Left forelimb (tissue), 1 donor: ENCODE data around the gene LIPN.
"Not testable (repeated sequence)": the region's sequence is repeated elsewhere in the genome, so short reads cannot be mapped to it uniquely, and the experiment has no call there.

Experiments
- DNase-seq: peaks from one replicate; pipeline ENCODE4 v3.0.0-alpha.2; 2018; ENCODE audit warnings: low spot score

LIPN gene, protein sequence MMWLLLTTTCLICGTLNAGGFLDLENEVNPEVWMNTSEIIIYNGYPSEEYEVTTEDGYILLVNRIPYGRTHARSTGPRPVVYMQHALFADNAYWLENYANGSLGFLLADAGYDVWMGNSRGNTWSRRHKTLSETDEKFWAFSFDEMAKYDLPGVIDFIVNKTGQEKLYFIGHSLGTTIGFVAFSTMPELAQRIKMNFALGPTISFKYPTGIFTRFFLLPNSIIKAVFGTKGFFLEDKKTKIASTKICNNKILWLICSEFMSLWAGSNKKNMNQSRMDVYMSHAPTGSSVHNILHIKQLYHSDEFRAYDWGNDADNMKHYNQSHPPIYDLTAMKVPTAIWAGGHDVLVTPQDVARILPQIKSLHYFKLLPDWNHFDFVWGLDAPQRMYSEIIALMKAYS

DNA sequence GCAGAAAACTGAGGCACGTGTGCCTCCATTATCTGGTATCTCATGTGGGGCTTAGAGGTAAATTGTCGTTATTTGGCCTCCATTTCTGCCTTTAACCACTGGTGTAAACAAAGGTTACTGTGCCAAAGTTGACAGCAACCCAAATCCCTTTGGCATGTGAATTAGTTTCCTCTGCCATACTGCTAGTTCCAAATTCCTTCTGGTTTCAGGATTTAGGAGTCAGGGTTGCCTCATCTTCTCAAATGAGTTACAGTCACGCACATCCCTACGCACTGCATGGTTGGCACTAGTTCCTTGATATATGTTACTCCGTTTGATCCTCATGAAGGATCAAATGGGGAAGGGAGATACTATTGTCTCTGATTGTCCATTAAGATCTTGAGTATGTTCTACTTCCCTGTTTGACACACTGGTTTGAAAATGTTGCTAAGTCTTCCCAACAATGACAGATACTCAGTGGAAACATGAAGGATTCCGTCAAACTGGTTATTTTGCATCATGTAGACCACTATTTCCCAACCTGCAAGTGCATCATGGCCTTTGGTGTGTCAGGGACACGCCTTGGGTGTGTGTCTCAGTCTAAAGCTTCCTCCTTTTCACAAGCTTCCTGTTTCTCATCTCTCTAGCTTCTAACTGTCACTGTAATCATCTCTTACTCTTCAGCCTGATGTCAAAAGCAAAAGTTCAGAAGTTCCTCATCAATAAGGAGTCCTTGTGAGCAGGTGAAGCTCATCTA, at the start of gene LIPN:
TSS of gene LIPN (plus strand) at position 655 of the 736 bp plus-strand sequence. CDS start 1,386 bp downstream, outside the sequence.
- no peak for DNase-seq

DNA sequence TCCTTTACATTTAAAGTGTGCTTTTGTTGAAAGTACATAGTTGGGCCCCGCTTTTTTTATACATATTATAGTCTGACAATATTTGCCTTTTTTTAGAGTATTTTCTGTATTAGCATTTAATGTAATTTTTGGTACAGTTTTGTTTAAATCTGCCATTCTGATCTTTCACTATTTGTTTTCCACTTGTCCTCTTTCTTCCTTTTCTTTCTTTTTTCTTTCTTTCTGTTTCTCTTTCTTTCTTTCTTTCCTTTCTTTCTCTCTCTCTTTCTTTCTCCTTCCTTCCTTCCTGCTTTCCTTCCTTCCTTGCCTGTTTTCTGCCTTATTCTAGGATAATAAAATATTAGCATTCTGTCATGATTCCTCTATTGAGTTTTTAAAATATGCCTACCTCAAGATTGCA, 44.3 kb upstream of the LIPN start:
- DNase-seq, result no peak

DNA sequence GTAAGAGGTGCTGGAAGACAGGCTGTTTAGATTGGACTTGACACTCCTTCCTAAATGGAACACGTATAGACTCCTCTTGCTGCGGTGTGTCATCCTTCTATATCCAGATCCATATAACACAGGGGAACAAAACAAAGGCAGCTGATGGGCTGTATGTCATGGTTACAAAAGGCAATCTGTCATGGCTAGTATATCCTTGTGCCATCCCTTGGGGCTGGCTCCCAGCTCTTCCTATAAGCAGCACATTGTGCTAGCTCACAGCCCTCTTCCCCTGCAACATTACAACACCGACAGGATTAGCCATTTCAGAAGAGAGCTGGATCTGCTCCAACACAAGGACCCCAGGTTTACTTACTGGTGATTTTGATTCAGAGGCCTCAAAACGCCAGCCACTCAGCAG, 38.4 kb upstream of the LIPN start:
- no peak for DNase-seq

DNA sequence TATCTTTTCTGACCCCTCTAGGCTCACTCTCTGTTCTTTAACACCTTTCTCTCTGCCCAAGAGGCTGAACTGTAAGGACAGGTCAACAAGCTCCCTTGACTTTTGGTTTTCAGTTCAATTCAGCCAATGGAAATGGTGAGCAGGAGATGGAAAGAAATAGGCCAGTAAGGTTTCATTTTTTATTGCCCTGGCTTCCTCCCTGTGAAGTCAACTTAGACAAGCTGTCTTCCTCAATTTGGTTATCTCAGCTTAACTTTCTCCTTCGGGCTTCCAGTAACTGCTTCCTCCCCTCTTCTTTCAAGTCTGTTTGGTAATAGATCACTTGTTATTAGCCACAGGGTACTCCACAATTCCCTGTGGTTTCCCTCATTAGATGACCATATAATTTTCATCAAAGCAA, 34.0 kb upstream of the LIPN start:
- no peak for DNase-seq

DNA sequence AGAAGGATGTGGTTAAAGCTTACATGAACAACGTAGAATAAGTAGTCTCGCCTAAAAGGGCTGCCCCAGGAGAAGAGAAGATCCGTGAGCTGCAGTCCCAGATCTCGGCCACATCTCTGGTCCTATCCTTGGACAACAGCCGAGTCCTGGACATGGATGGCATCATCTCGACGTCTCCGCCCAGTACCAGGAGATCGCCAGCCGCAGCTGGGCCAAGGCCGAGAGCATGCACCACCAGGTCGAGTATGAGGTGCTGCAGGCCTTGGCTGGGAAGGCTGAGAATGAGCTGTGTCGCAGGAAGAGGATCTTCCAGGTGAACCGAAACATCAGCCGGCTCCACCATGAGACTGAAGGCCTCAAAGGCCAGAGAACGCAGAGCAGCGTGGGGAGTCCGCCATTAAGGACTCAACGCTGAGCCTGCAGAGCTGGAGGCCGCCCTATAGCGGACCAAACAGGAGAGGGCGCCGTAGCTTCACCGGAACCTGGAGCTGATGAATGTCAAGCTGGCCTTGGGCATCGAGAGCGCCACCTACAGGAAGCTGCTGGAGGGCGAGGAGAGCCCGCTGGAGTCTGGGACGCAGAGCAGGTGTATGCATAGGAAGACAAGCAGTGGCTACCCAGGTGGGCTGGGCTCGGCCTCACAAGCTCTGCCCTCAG, 31.6 kb upstream of the LIPN start:
- no peak for DNase-seq

DNA sequence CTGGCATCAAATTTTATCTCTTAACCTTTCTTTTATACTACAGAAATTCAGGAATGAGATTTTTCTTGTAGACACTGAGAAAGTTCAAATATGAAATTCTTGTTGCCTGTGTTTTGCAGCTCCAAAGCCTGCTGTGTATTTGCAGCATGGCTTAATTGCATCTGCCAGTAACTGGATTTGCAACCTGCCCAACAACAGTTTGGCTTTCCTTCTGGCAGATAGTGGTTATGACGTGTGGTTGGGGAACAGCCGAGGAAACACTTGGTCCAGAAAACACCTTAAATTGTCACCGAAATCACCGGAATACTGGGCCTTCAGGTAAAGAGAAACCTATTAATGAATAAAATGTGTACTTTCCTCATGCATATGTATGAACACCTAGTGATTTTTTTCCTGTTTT, 29.0 kb upstream of the LIPN start:
- no peak for DNase-seq

DNA sequence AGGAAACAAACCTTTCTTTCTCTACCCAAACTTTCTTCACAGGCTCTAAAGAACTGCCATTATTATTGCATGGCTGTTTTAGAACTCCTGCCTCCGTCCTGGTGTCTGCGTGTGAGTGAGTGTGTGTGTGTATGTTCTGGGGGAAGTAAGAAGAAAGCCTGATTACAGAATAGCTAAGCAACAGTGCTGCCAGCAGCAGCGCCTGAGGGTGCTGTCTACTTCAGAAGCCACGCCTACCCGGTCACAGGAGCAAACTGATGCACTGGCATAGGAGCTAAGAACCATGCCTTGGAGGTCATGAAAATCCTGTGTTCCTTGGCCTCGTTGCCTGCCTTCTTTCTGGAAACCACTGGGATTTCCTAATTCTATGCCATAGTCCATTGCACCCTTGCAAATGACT, 28.5 kb upstream of the LIPN start:
- no peak for DNase-seq

DNA sequence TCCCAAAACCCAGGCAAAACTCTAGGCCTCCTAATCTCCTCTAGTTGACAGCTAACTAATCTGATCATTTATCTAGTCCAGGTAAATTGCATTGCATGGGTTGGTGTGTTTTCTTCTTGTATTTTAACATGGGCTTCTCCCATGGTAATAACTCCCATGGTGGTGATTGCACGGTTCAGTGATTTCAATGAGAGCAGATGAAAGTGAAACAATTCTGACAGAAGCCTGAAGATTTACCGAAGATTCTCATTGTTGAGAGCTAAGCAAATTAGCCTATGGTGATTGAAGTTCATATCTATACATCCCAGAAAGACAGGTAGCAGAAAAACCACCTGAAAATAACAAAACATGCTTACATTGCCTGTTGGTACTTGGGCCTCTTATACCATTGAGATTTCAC, 26.6 kb upstream of the LIPN start:
- DNase-seq, result no peak

DNA sequence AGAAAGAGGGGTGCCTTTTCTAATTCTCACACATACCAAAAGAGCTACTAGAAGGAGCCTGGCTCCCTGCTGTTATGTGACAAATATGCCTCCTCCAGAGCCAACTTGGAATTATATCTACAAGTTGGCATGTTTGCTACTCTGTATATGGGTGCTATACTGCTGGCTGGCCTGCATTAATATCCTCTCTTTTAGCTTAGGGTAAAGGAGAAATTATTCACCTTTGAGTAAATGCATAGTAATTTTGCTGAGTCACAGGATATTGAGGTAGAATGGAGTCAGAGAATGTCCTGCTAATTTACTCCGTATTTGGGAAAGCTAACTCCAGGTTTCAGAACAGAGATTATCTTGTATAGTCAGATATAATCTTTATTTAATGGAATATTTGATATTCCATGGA, 24.2 kb upstream of the LIPN start:
- DNase-seq, result no peak

DNA sequence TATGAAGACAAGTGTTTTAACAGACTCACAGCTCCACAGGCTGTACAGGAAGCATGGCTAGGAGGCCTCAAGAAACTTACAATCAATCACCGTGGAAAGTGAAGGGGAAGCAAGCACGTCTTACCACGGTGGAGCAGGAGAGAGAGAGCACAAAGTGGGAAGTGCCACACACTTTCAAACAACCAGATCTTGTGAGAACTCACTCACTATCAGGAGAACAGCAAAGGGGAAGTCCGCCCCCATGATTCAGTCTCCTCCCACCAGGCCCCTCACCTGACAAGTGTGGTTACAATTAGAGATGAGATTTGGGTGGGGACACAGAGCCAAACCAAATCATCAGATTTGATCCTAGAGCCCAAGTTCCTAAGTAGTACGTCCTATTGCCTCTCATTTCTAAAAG, 17.9 kb upstream of the LIPN start:
- not testable (repeated sequence) for DNase-seq

DNA sequence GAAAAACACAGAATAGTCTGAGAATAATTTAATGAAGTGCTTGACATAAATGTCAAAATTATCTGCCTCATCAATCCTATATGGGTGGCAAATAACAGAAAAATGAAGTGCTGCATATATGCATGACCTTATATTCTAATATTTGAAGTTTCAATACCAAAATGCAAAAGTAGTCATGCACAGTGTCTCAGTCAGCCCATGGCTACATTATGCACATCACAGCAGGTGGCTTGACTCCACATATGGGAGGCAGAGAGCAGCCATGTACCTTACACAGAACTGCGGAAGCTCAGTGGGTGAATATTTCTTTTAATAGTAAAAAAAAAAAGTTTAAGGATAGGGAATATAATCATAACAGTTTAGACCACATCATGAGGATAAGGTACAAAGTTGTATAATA, 17.4 kb upstream of the LIPN start:
- DNase-seq, result no peak

DNA sequence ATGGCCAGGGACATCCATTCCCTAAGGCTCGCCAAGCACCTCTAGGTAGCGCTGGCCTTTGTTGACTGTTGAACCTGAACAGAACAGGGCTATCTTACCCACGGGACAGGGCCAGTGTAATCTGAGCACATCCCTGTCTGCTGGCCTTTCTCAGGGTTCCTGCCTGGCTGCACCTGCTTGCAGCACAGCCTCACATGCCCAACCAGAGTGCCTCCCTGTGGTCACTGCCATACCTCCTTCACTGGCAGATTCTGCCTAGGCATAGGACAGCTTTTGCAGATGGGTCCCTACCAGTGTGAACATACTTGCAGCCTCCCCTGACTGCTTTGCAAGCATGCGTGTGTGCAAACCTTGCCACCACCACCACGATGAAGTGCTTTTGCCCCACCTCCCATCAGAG, 15.8 kb upstream of the LIPN start:
- DNase-seq, result no peak

DNA sequence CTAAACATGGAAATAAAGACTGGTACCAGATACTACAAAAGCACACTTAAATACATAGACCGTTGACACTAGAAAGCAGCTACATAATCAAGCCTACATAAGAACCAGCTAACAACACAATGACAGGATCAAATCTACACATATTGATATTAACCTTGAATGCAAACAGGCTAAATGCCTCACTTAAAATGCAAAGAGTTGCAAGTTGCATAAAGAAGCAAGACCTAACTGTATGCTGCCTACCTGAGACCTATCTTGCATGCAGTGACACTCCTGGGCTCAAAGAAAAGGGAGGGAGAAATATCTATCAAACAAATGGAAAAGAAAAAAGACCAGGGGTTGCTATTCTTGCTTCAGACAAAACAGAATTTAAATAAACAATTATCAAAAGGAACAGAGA, 14.2 kb upstream of the LIPN start:
- DNase-seq, result no peak

DNA sequence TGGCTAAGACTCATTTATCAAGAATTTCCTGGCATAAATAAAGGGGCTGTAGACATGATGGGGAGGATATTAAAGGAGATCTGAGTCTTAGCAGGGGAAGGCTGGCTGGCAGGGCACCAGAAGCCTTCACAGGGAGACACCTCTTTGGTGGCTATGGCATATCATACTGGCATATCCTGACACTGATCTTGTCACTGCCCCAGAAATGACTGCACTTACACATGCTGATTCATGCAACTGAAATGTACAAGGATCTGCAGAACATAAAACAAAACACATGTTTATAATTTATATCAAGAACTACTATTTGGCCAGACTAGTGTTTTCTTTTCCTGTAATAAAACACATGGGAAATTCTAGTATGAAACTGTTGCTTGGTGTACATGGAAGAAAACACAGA, 5.5 kb upstream of the LIPN start:
- no peak for DNase-seq

DNA sequence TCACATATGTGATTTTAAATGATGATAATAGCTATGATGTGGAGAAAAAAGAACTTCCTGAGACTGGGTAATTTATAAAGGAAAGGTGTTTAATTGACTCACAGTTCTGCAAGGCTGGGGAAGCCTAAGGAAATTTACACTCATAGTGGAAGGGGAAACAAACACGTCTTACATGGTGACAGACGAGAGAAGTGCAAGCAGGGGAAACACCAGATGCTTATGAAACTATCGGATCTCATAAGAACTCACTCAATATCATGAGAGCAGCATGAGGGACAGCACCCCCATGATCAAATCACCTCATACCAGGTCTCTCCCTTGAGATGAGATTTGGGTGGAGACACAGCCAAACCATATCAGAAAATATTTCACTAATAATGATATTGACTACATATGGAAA, 4.1 kb upstream of the LIPN start:
- DNase-seq, result no peak

DNA sequence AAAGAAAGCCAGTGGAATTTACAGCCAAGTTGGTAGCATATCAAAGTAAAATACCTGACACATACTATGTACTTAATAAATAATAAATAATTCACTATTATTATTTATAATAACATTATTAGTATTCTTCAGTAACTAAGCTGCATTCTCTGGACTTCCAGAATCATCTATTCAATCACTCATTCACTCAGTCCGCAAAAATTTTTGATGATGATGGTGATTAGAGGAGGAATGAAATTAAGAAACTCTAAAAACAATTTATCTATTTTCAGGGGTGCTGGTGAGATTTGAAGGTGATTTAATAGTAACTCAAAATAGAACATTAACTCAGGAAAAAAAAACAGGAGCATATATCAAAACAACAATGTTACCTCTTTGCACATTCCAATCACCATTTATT, 3.2 kb upstream of the LIPN start:
- DNase-seq, result no peak

DNA sequence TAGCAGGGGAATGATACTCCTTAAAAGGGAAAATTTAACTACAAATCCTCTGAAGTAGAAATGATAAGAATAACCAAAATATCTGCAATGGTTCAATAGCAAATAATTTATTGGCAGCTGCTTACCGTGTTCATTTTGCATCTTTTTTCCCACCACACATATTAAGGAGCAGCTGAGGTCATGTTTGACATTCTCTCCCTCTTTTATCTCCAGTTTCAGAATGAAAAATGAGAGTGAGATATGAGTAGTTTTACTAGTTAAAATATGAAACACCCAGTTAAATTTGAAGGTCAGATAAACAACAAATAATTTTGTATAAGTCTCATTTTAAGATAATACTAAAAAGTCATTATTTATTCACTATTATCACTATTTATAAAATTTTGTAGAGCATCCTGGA, 3.1 kb downstream of the LIPN start:
- no peak for DNase-seq

DNA sequence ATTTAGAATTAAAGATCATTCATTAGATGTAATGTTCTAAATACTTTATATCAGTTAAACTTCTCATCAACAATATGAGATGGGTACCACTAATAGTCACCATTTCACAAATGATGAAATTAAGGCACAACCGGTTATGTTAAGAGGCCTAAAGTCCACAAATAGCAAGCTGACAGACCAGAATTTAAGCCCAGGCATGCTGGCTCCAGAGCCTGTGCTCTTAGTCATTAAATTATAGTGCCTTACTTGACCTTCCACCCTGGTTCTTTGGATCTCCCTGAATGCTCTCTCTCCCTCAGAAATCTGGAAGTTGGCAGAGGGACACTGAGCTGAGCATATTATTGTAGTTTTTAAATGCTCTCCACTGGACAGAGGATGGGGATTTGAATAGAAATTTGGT, 3.6 kb downstream of the LIPN start:
- no peak for DNase-seq

DNA sequence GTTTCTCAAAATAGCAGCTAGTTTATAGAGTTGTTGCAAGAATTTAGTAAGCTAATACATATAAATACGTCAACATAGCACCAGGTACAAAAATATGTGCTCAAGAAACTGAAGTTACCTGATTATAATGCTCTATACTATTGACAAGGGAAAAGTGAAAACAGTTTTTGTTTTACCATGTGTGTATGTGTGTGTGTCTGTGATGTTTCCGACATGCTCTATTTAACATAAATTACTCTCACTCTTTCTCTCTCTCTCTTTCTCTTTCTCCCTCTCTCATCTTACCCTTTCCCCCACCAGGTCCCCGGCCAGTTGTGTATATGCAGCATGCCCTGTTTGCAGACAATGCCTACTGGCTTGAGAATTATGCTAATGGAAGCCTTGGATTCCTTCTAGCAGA, 4.3 kb downstream of the LIPN start:
- DNase-seq, result no peak

DNA sequence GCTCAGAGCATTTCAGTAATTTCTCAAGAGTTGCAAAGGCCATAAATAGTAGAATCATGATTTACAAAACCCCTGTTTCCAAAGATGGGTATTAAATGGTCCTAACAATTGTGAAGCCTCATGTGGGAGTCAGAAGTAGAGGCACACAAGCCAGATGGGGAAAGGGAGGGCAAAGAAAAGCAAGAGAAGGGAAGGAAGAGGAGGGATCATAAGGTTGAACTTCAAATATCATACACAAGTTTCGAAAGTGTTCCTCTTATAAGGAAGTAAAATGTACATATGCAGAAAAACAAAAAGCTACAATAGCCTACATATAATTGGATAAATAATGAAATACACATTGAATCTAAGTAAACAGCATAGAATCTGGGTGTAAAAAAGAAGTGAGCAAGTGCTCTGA, 6.0 kb downstream of the LIPN start:
- DNase-seq, result no peak

DNA sequence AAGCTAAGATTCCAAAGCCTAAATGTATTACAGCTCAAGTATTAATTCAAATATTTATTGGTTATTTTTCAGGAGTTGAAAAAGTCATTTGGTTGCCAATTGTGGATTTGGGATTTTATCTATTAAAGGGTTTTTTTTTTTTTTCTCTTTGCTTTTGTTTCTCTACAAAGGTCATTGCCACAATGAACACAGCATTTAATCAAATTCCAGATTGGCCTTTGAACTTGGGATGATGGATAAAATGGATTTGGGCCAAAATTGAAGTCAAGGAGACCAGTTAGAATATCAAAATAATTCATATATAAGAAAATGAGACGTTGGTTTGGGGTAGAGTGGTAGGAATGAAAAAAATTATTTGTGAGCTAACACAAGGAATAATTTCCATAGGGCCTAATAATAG, 9.6 kb downstream of the LIPN start:
- DNase-seq, result no peak

DNA sequence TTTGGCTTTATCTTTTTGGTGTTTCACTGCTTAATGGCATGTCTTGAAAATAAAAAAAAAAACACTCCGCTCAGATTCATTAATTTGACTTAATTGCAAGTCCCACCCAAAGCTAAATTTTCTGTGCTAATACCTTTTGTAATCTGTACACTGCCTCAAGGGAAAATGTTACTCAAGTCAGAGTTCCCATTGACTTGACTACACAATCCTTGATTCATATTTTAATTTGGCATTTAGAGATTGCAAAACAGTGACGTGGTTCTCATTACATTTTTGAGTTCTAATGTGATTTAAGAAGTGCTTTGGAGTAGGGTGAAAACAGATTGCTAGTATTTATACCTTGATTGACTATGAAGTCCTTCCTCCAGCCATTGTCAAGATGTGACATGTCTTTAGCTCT, 21.4 kb downstream of the LIPN start:
- no peak for DNase-seq

DNA sequence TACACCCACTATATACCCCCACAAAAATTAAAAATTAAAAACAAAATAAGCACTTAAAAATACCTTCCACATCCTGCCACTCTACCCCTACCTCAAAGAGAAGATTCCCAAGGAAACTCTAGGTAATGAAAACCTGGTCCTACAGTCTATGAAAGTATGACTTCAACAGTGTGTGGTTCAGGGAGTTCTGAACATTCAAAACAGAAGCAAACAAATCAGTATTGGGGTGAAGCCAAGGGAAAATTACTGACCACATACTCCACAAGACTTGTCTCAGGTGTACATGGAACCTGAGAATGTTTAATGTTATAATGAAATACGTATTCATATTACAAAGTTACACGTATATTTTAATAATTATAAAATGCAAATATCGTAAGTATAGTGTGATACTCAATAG, 22.4 kb downstream of the LIPN start:
- DNase-seq, result no peak
